GM19240 (cell line): ENCODE measurements around the gene PPP1R16B.

Source experiments
- DNase-seq: peaks from one replicate; pipeline ENCODE4 v3.0.0; 2011; ENCODE audit warnings: low spot score; ENCODE audit not compliant: insufficient read length

PPP1R16B gene

DNA sequence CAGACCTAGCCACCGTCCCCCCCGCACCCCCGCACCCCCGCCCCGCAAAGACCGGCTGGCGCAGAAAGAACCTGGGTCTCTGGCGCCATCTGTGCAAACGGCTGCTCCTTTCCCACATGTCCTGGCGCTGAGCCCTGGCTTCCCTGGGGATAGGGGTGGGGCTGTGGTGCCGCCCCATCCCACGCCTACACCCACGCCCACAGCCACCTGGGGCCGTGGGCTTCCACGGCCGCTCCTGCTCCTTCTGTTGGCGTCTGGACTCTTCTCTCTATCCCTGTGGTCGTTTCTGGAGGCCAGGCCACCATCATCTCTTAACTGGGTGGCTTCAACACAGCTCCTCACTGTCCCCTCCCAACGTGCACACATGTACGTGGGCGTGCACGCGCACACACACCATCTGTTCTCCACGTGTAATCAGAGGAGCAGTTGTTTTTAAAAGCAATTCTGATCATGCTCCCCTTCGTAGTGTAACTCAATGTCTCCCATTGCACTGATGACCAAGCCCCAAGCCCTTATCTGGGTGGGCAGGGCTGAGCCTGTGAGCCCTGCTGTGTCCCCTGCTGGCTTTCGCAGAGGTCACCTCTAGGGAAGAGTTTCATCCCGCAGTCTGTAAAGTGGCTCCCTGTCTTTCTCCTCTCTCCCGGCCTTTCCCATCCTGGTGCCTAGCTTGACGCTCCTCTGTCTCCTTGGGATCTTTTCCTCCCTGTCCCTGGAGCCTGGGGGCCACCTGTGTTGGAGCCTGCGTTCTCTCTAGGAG lies 88.8 kb downstream of the PPP1R16B start:
- DNase-seq: no peak

DNA sequence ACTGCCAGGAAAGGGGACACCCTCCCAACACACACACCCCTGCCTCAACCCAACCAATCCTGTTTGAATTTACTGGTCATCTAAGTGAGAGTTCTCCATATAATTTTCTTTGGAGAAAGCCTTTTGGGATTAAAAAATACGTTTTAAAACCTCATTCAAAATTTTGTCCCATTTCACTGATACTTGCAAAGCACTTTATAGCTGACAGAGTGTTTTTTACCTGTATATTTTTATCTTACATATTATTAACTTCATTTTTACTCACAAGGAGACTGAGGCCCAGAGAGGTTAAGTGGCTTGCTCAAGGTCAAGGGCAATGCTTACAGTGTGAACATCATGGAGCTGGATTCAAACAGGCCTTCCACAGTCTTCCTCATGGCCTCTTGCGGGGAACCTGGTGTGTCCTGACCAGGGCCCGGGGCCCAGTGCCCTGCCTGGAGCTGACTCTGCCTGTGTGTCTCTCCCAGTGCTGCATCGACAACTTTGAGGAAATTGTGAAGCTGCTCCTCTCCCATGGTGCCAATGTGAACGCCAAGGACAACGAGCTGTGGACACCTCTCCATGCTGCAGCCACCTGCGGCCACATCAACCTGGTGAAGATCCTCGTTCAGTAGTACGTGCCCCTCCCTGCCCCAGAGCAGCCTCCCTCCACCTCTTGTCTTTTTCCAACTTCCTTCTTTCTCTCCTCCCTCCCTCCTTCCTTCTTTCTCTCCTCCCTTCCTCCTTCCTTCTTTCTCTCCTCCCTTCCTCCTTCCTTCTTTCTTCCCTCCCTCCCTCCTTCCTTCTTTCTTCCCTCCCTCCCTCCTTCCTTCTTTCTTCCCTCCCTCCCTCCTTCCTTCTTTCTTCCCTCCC lies 89.8 kb downstream of the PPP1R16B start:
- no peak for DNase-seq

GRCh38 chr20:38896009-38896594 lies 90.6 kb downstream of the PPP1R16B start:
- DNase-seq: no peak

GRCh38 chr20:38897267-38897666 lies 91.8 kb downstream of the PPP1R16B start:
- DNase-seq: no peak

GRCh38 chr20:38900606-38901005 lies 95.1 kb downstream of the PPP1R16B start:
- no peak for DNase-seq

GRCh38 chr20:38902601-38903000 lies 97.1 kb downstream of the PPP1R16B start:
- DNase-seq: no peak

DNA sequence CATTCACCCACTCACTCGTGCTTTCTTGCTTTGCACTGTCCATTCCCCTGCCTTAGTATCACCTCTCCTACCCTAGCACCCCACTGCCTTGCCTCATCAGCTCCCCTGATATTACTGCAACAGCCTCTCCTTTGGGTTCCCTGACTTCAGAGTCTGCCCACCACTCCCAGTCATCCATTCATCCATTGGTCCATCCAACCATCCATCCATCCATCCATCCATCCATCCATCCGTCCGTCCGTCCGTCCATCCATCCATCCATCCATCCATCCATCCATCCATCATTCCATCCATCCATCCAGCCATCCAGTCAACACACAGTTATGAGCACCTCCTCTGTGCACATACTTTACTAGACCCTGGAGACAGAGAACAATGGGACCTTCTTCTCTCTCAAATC lies 97.8 kb downstream of the PPP1R16B start:
- no peak for DNase-seq

- no peak for DNase-seq
These were observed 99.9 kb downstream of the PPP1R16B start for GRCh38 chr20:38905375-38905774.

- DNase-seq: no peak
These were observed 102.6 kb downstream of the PPP1R16B start for GRCh38 chr20:38907918-38908677.

GRCh38 chr20:38915355-38915754 lies 109.9 kb downstream of the PPP1R16B start:
- no peak for DNase-seq

- no peak for DNase-seq
These were observed 112.2 kb downstream of the PPP1R16B start for GRCh38 chr20:38917657-38918056.

GRCh38 chr20:38918172-38918571 lies 112.7 kb downstream of the PPP1R16B start:
- no peak for DNase-seq

GRCh38 chr20:38919683-38920082 lies 114.2 kb downstream of the PPP1R16B start:
- no peak for DNase-seq

- no peak for DNase-seq
These were observed 114.9 kb downstream of the PPP1R16B start for GRCh38 chr20:38920411-38920810.

GRCh38 chr20:38920851-38921250 lies 115.4 kb downstream of the PPP1R16B start:
- no peak for DNase-seq

DNA sequence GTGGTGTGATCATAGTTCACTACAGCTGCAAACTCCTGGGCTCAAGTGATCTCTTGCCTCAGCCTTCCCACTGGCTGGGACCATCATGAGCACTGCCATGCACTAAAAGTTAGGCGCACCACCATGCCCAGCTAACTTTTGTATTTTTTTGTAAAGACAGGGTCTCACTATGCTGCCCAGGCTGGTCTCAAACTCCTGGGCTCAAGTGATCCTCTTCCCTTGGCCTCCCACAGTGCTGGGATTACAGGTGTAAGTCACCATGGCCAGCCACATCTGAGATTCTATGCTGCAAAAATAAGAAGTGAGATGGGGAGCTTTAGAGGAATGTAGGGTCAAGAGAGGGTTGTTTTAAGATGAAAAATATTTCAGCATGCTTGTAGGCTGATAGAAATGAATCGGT lies 119.2 kb downstream of the PPP1R16B start:
- no peak for DNase-seq

GRCh38 chr20:38926142-38926933 lies 120.8 kb downstream of the PPP1R16B start, which contains the start of gene FAM83D:
FAM83D (plus strand) TSS chr20:38926417; CDS start chr20:38926443, 26 bp downstream.
- DNase-seq: peak; percentile 98

GRCh38 chr20:38926934-38927616 lies 121.6 kb downstream of the PPP1R16B start:
- DNase-seq: no peak

DNA sequence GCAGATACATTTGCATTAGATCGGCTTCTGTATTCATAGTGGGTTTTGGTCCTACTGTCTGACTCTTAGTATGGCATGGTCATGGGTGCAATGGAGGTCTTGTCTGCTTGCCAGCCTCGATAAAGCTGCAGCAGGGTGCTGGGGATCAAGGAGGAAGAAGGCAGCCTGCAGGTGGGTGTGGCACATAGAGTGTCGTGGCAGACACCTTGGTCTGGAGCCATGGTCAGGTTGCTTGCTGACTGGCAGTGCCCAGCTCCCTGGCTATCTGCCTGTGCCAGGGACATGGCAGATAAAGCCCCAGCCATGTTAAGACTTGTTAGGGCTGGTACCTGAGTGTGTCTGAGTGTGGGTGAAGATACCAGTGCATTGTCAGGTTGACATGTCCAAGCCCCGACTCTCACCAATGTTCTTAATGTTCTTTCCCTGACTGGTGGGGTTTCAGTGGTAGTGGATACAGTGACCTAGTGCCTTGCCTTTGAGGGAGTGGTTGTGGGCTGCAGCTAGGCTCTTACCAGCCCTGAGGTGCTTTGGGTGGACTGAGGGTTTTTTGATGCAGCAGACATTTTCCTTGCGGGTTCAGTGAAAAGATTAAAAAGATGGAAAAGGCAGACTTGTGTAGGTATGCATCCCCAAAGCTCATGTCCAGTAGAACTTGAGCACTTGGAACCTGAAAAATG lies 122.5 kb downstream of the PPP1R16B start:
- DNase-seq: no peak

- no peak for DNase-seq
These were observed 124.7 kb downstream of the PPP1R16B start for GRCh38 chr20:38930242-38930569.
